GM12873 (cell line): ENCODE data around the gene RIOK2.

ENCODE experiments used
- TF ChIP-seq, protein P1 (sequence below): IDR thresholded peaks from 2 replicates; pipeline ENCODE4 v1.5.1; 2012; ENCODE audit warnings: low read depth, mild to moderate bottlenecking, moderate library complexity, low read length, control low read depth; ENCODE audit not compliant: insufficient read depth; ENCODE audit errors: missing control alignments

Gene RIOK2

GRCh38 chr5:97209343-97209742 is 26.3 kb upstream of the RIOK2 start:
- TF ChIP-seq, protein P1, sequence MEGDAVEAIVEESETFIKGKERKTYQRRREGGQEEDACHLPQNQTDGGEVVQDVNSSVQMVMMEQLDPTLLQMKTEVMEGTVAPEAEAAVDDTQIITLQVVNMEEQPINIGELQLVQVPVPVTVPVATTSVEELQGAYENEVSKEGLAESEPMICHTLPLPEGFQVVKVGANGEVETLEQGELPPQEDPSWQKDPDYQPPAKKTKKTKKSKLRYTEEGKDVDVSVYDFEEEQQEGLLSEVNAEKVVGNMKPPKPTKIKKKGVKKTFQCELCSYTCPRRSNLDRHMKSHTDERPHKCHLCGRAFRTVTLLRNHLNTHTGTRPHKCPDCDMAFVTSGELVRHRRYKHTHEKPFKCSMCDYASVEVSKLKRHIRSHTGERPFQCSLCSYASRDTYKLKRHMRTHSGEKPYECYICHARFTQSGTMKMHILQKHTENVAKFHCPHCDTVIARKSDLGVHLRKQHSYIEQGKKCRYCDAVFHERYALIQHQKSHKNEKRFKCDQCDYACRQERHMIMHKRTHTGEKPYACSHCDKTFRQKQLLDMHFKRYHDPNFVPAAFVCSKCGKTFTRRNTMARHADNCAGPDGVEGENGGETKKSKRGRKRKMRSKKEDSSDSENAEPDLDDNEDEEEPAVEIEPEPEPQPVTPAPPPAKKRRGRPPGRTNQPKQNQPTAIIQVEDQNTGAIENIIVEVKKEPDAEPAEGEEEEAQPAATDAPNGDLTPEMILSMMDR = no peak

GRCh38 chr5:97208714-97209113 is 25.7 kb upstream of the RIOK2 start:
- TF ChIP-seq, protein P1 = no peak

DNA sequence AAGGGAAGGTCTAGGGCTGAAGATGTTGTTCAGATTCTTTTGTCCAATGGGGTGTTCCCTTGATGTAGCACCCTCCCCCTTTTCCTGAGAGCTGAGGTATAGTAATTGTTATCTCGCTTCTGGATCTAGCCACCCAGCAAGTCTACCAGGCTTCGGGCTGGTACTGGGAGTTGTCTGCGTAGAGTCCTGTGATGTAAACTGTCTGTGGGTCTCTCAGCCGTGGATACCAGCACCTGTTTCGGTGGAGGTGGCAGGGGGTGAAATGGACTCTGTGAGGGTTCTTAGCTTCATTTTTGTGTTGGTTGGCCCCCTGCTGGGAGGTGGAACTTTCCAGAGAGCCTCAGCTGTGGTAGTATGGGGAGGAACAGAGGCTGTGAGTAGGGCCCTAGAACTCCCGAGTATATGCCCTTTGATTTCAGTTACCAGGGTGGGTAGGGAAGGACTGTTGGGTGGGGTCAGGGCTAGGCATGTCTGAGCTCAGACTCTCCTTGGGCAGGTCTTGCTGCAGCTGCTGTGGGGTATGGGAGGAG is 25.2 kb upstream of the RIOK2 start:
- TF ChIP-seq, protein P1 = no peak

GRCh38 chr5:97194366-97194765 is 11.3 kb upstream of the RIOK2 start:
- TF ChIP-seq, protein P1 = no peak

- TF ChIP-seq, protein P1 = no peak
These were observed 10.3 kb upstream of the RIOK2 start for GRCh38 chr5:97193355-97193688.

DNA sequence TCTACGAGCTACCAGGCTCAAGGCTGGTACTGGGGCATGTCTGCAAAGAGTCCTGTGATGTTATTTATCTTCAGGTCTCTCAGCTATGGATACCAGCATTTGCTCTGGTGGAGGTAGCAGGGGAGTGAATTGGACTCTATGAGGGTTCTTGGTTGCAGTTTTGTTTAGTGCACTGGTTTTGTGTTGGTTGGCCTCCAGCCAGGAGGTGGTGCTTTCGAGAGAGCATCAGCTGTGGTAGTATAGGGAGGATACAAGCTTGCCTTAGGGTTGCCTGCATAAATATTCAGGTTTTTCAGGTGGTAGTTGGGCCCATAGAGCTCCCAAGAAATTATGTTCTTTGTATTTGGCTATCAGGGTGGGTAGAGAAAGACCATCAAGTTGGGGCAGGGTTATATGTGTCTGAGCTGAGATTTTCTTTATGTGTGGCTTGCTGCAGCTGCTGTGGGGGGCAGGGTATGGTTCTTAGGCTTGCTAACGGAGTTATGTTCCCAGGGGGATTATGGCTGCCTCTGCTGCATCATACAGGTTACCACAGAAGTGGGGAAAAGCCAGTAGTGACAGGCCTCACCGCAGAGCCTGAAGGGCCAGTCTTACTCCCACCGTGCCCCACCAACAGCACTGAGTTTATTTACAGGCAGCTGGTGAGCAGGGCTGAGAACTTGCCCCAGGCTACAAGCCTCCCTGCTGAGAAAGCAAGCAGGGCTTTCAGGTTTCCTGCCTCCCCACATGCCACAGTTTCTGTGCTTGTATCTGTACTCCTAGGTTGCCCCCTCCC is 9.7 kb upstream of the RIOK2 start:
- TF ChIP-seq, protein P1 = no peak

DNA sequence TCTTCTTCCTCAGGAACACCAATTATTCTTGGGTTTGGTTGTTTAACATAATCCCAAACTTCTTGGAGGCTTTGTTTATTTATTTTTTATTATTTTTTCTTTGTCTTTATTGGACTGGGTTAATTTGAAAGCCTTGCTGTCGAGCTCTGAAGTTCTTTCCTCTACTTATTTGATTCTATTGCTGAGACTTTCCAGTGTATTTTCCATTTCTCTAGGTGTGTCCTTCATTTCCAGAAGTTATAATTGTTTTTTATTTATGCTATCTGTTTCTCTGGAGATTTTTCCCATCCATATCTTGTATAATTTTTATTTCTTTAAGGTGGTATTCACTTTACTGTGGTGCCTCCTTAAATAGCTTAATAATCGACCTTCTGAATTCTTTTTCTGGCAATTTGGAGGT is 8.8 kb upstream of the RIOK2 start:
- TF ChIP-seq, protein P1 = no peak
